SK-N-SH (cell line): ENCODE data around the gene PDS5B. TPM values are rescaled to one million over a fixed set of nuclear protein-coding genes. Genes with fewer than 3 reads are reported as not detected.

Experiments used
- CTCF ChIA-PET: fragments of 300-600, 350-600 bp; formaldehyde crosslinking; extraction: SDS; loops from one replicate; lab custom pipeline; 2021; lab: Yijun Ruan, JAX
- POLR2A ChIA-PET: fragments of 350-600 bp; sonication (Branson Sonifier 250); formaldehyde crosslinking; extraction: SDS; loops from one replicate; lab custom pipeline; 2020; ENCODE audit warnings: antibody characterized with exemption, inconsistent platforms; lab: Yijun Ruan, JAX
- DNase-seq: peaks from one replicate; pipeline ENCODE4 v3.0.0; 2012
- H2AFZ ChIP-seq: fragments of 200-600 bp; sonication (generic); 2 replicates; pipeline ENCODE4 v1.8.1; 2016; ENCODE audit warnings: antibody characterized with exemption, mild to moderate bottlenecking, low read depth
- H3F3A ChIP-seq: fragments of 200-600 bp; sonication (generic); replicated peaks from 2 replicates; pipeline ENCODE3; 2016; ENCODE audit warnings: antibody characterized with exemption, mild to moderate bottlenecking; ENCODE audit not compliant: insufficient read depth
- H3K27ac ChIP-seq, 2 experiments: fragments of 200-500 bp in 1 of 2; fragments of 200-600 bp in 1 of 2; sonication (Bioruptor generic) in 1 of 2; sonication (generic), shearing (Covaris generic) in 1 of 2; 2 replicates each; pipeline versions ENCODE4 v1.5.1 to v1.6.1; 2014 to 2016; ENCODE audit warnings: low read depth in 2 of 2, inconsistent platforms in 1 of 2, low read length in 1 of 2, mild to moderate bottlenecking in 1 of 2, mixed read lengths in 1 of 2
- H3K27me3 ChIP-seq: fragments of 200-600 bp; sonication (generic), shearing (Covaris generic); 2 replicates; pipeline ENCODE4 v1.6.1; 2016; ENCODE audit warnings: mixed run types; ENCODE audit not compliant: insufficient read depth
- H3K36me3 ChIP-seq, 2 experiments: fragments of 200-500 bp in 1 of 2; fragments of 200-600 bp in 1 of 2; sonication (Bioruptor generic) in 1 of 2; sonication (generic) in 1 of 2; replicated peaks in 1 of 2; 2 replicates each; pipeline versions ENCODE3 to v1.5.1; 2014 to 2016; ENCODE audit warnings: low read length in 1 of 2, mild to moderate bottlenecking in 1 of 2; ENCODE audit not compliant: insufficient read depth in 2 of 2, control insufficient read depth in 1 of 2
- H3K4me1 ChIP-seq, 2 experiments: fragments of 200-500 bp in 1 of 2; fragments of 200-600 bp in 1 of 2; sonication (Bioruptor generic) in 1 of 2; sonication (generic), shearing (Covaris generic) in 1 of 2; 2 replicates each; pipeline versions ENCODE4 v1.5.1 to v1.6.1; 2014 to 2016; ENCODE audit warnings: low read depth in 1 of 2, low read length in 1 of 2, mixed run types in 1 of 2; ENCODE audit not compliant: insufficient read depth in 2 of 2, control insufficient read depth in 1 of 2
- H3K4me2 ChIP-seq: fragments of 200-600 bp; sonication (generic), shearing (Covaris generic); 2 replicates; pipeline ENCODE4 v1.6.1; 2017; ENCODE audit warnings: mixed run types
- H3K4me3 ChIP-seq, 2 experiments: fragments of 200-500 bp in 1 of 2; fragments of 200-600 bp in 1 of 2; sonication (Bioruptor generic) in 1 of 2; sonication (generic), shearing (Covaris generic) in 1 of 2; 2 replicates each; pipeline versions ENCODE4 v1.5.1 to v1.8.1; 2014 to 2016; ENCODE audit warnings: low read depth in 2 of 2, inconsistent platforms in 1 of 2, low read length in 1 of 2, mild to moderate bottlenecking in 1 of 2, mixed read lengths in 1 of 2, moderate library complexity in 1 of 2
- H3K79me2 ChIP-seq: fragments of 200-600 bp; sonication (generic); 2 replicates; pipeline ENCODE4 v1.8.1; 2017; ENCODE audit warnings: mild to moderate bottlenecking; ENCODE audit not compliant: insufficient read depth
- H3K9ac ChIP-seq: fragments of 200-600 bp; sonication (generic); 2 replicates; pipeline ENCODE4 v1.6.1; 2017; ENCODE audit warnings: mixed run types
- H3K9me2 ChIP-seq: fragments of 200-600 bp; sonication (generic); 2 replicates; pipeline ENCODE4 v1.6.1; 2017; ENCODE audit warnings: mixed run types
- H3K9me3 ChIP-seq: fragments of 200-600 bp; sonication (generic); 2 replicates; pipeline ENCODE4 v1.6.1; 2017; ENCODE audit warnings: mixed run types, mild to moderate bottlenecking, moderate library complexity
- H4K20me1 ChIP-seq: fragments of 200-600 bp; sonication (generic); 2 replicates; pipeline ENCODE4 v1.6.1; 2017; ENCODE audit warnings: mild to moderate bottlenecking, mixed run types; ENCODE audit not compliant: insufficient read depth
- CTCF ChIP-seq: fragments of 200-600 bp; sonication (generic); IDR thresholded peaks from 2 replicates; pipeline ENCODE4 v1.6.1; 2017; ENCODE audit warnings: antibody characterized with exemption, mild to moderate bottlenecking, moderate library complexity
- ELF1 ChIP-seq: IDR thresholded peaks from 2 replicates; pipeline ENCODE4 v1.4.0; 2012
- EP300 ChIP-seq, 2 experiments: IDR thresholded peaks; 2 replicates each; pipeline versions ENCODE4 v1.4.0 to v1.6.1; 2012; ENCODE audit warnings: borderline replicate concordance in 1 of 2, low read depth in 1 of 2, low read length in 1 of 2
- FOSL2 ChIP-seq: IDR thresholded peaks from 2 replicates; pipeline ENCODE4 v1.4.0; 2012; ENCODE audit warnings: low read depth, mild to moderate bottlenecking, moderate library complexity, borderline replicate concordance
- FOXJ3 ChIP-seq: sonication (generic); formaldehyde crosslinking; IDR thresholded peaks from 2 replicates; pipeline ENCODE4 v1.5.1; 2020; ENCODE audit warnings: mild to moderate bottlenecking, missing genetic modification reagents
- FOXM1 ChIP-seq: IDR thresholded peaks from 2 replicates; pipeline ENCODE4 v1.4.0; 2012; ENCODE audit warnings: low read depth, mild to moderate bottlenecking
- MXI1 ChIP-seq: IDR thresholded peaks from 2 replicates; pipeline ENCODE4 v1.6.1; 2012; ENCODE audit warnings: mild to moderate bottlenecking, low read depth, low read length, improper control_type of control experiment
- NRF1 ChIP-seq: IDR thresholded peaks from 2 replicates; pipeline ENCODE4 v1.6.1; 2012; ENCODE audit warnings: low read depth, mild to moderate bottlenecking, low read length
- POLR2AphosphoS5 ChIP-seq: IDR thresholded peaks from 2 replicates; pipeline ENCODE4 v1.6.1; 2012; ENCODE audit warnings: low read depth, low read length
- RAD21 ChIP-seq: IDR thresholded peaks from 2 replicates; pipeline ENCODE4 v1.6.1; 2012; ENCODE audit warnings: mild to moderate bottlenecking, low read length
- REST ChIP-seq: IDR thresholded peaks from 2 replicates; pipeline ENCODE4 v1.6.1; 2012; ENCODE audit warnings: mild to moderate bottlenecking, low read depth, low read length, moderate library complexity
- SMC3 ChIP-seq: IDR thresholded peaks from 2 replicates; pipeline ENCODE4 v1.6.1; 2012; ENCODE audit warnings: low read depth, low read length, improper control_type of control experiment
- TAF1 ChIP-seq: IDR thresholded peaks from 2 replicates; pipeline ENCODE4 v1.6.1; 2012; ENCODE audit warnings: low read depth, mild to moderate bottlenecking, low read length, moderate library complexity, borderline replicate concordance
- TCF12 ChIP-seq: IDR thresholded peaks from 2 replicates; pipeline ENCODE4 v1.4.0; 2012
- USF2 ChIP-seq: fragments of 150-350 bp; IDR thresholded peaks from 2 replicates; pipeline ENCODE4 v1.6.1; 2017; ENCODE audit warnings: antibody characterized with exemption, low read length, low read depth, borderline replicate concordance
- YY1 ChIP-seq: IDR thresholded peaks from 2 replicates; pipeline ENCODE4 v1.4.0; 2012; ENCODE audit warnings: low read depth, mild to moderate bottlenecking
- whole genome bisulfite sequencing: methylation state at CpG from one replicate; pipeline ENCODE4 v1.1.6; 2017; ENCODE audit warnings: low lambda C conversion rate; 5-methylcytosine and 5-hydroxymethylcytosine counted together
- polyA plus RNA-seq, 3 experiments: library from polyadenylated mRNA; depleted of rRNA; stranded (reverse); fragments of >200 nt; gene quantifications; 2 replicates each; pipeline ENCODE4 v1.2.3, GENCODE V29; 2012

Gene PDS5B
- polyA plus RNA-seq, 1 of the 3 experiments (the other 2 are of a cell fraction), result 3.8 TPM

- TF ChIP-seq EP300 (IDR thresholded peaks at IDR 0.05; ENCODE audit: borderline replicate concordance in 1 of 2, low read depth in 1 of 2, low read length in 1 of 2) (no peak), TAF1 (no peak), FOXJ3 (CRISPR knock-in tag) (no peak)
Measured at GRCh38 chr13:32645854-32646253, 59.6 kb downstream of the PDS5B start (continued).

- DNase-seq, result no peak
- TF ChIP-seq NRF1 (no peak), YY1 (no peak), POLR2AphosphoS5 (no peak), EP300 (IDR thresholded peaks at IDR 0.05; ENCODE audit: borderline replicate concordance in 1 of 2, low read depth in 1 of 2, low read length in 1 of 2) (no peak), ELF1 (no peak)
- Histone ChIP-seq H3K36me3 (peaks cover 0 to 14% of the 10 kb centered on the region in 2 experiments), H3K79me2 (peaks cover 91% of the 10 kb centered on the region), H3K9me2 (no peaks in the 10 kb centered on the region), H3K9ac (no peak overlapping the region), H3K9me3 (no peaks in the 10 kb centered on the region), H3K27me3 (no peaks in the 10 kb centered on the region), H4K20me1 (peaks cover 26% of the 10 kb centered on the region), H3K27ac (no peak overlapping the region), H3F3A (peaks cover 9% of the 10 kb centered on the region), H2AFZ (no peak overlapping the region), H3K4me1 (peaks cover 7 to 19% of the 10 kb centered on the region in 2 experiments; a peak in 3 of 4 replicates), H3K4me2 (no peak overlapping the region), H3K4me3 (no peak overlapping the region)
- CTCF ChIA-PET, result interaction anchor here (0.7 to 4.4 kb wide), 5 partner anchors 11 to 1076 kb away, joined by 3 to 33 read pairs (median 6); no protein-coding TSS in a partner anchor
- WGBS, result 93% methylated on average over 1 of the region's 1 CpG
- POLR2A ChIA-PET, result no interaction called here
Measured at GRCh38 chr13:32647926-32648325, 61.7 kb downstream of the PDS5B start.

- no peak overlapping the region for H3K4me2 ChIP-seq
- H3K4me3 ChIP-seq, result no peak overlapping the region; a peak in 1 of 4 replicates
- ChIA-PET POLR2A (no interaction called here), CTCF (interaction anchor here (0.6 to 4.4 kb wide), 30 partner anchors 9 to 1071 kb away, joined by 3 to 36 read pairs (median 4); partner anchors contain the start of genes N4BP2L1 and PDS5B)
- WGBS, result 31% methylated on average over 3 of the region's 3 CpGs
- peak overlapping the region in 1 of 2 experiments; percentile 34; a peak in 2 of 4 replicates for H3K27ac ChIP-seq
- H2AFZ ChIP-seq, result no peak overlapping the region
- H3K79me2 ChIP-seq, result peaks cover 90% of the 10 kb centered on the region
- TF ChIP-seq RAD21 (peak; percentile 67), SMC3 (peak; percentile 62), REST (no peak), USF2 (no peak), TCF12 (no peak), FOXJ3 (CRISPR knock-in tag) (no peak), CTCF (peak; percentile 83), MXI1 (no peak), NRF1 (no peak), FOSL2 (no peak), FOXM1 (no peak)
- H3K36me3 ChIP-seq, result peaks cover 0 to 30% of the 10 kb centered on the region in 2 experiments
- no peaks in the 10 kb centered on the region for H3K27me3 ChIP-seq
- H3F3A ChIP-seq, result peaks cover 9% of the 10 kb centered on the region
- peaks cover 11% of the 10 kb centered on the region; the same call in 1 of the 2 replicates for H4K20me1 ChIP-seq
- no peaks in the 10 kb centered on the region for H3K9me2 ChIP-seq
- H3K9me3 ChIP-seq, result 0 out of 2 replicates have a peak, but pooled peaks cover 2% of the 10 kb centered on the region
- H3K4me1 ChIP-seq, result peaks cover 7 to 16% of the 10 kb centered on the region in 2 experiments; a peak in 3 of 4 replicates
- H3K9ac ChIP-seq, result no peak overlapping the region
- DNase-seq, result peak; percentile 38
Measured at GRCh38 chr13:32650705-32651311, 64.6 kb downstream of the PDS5B start.
